ENCODE results near the gene UXS1.

Gene UXS1

GRCh38 chr2:106126295-106126694 is 67.8 kb downstream of the UXS1 start:
- no peaks in the 10 kb centered on the region for H4K20me1 ChIP-seq (ENCODE audit: insufficient read depth, low read length, poor library complexity, severe bottlenecking)
- H2AFZ ChIP-seq (ENCODE audit: low read length): no peak overlapping the region
- H3K4me3 ChIP-seq (ENCODE audit: low read length, poor library complexity, severe bottlenecking): no peak overlapping the region
- TF ChIP-seq EZH2phosphoT487 (IDR thresholded peaks at IDR 0.05; ENCODE audit: borderline replicate concordance): no peak
- TF ChIP-seq CTCF (conservative IDR thresholded peaks at IDR 0.05; ENCODE audit: low read length): no peak
- no peaks in the 10 kb centered on the region for H3K27me3 ChIP-seq (ENCODE audit: insufficient read depth, low read length, poor library complexity, severe bottlenecking)
- no peak overlapping the region for H3K9ac ChIP-seq (ENCODE audit: low read depth, low read length, poor library complexity, severe bottlenecking)
- H3K79me2 ChIP-seq (ENCODE audit: insufficient read depth, low read length): peaks cover 30% of the 10 kb centered on the region
- H3K9me2 ChIP-seq (replicated peaks; ENCODE audit: low read depth, low read length): no peaks in the 10 kb centered on the region
- H3K36me3 ChIP-seq (ENCODE audit: insufficient read depth, low read length): peaks cover 89% of the 10 kb centered on the region; the same call in 1 of the 2 replicates
- H3F3A ChIP-seq (ENCODE audit: low read depth): no peaks in the 10 kb centered on the region
- no peaks in the 10 kb centered on the region for H3K4me1 ChIP-seq (ENCODE audit: insufficient read depth, low read length, poor library complexity, severe bottlenecking)
- no peak overlapping the region for H3K4me2 ChIP-seq (ENCODE audit: low read depth, low read length, poor library complexity, severe bottlenecking)
- no peaks in the 10 kb centered on the region for H3K9me3 ChIP-seq (ENCODE audit: insufficient read depth, low read depth, low read length)

- H3K27me3 ChIP-seq (ENCODE audit: insufficient read depth, low read length, poor library complexity, severe bottlenecking): no peaks in the 10 kb centered on the region
- TF ChIP-seq CTCF (conservative IDR thresholded peaks at IDR 0.05; ENCODE audit: low read length): no peak
- TF ChIP-seq EZH2phosphoT487 (IDR thresholded peaks at IDR 0.05; ENCODE audit: borderline replicate concordance): no peak
- H3K4me3 ChIP-seq (ENCODE audit: low read length, poor library complexity, severe bottlenecking): no peak overlapping the region
- H3K4me2 ChIP-seq (ENCODE audit: low read depth, low read length, poor library complexity, severe bottlenecking): no peak overlapping the region
- H3K79me2 ChIP-seq (ENCODE audit: insufficient read depth, low read length): peaks cover 23% of the 10 kb centered on the region
- H3K36me3 ChIP-seq (ENCODE audit: insufficient read depth, low read length): peaks cover 96% of the 10 kb centered on the region; the same call in 1 of the 2 replicates
- no peaks in the 10 kb centered on the region for H3K4me1 ChIP-seq (ENCODE audit: insufficient read depth, low read length, poor library complexity, severe bottlenecking)
- H3F3A ChIP-seq (ENCODE audit: low read depth): no peaks in the 10 kb centered on the region
- H4K20me1 ChIP-seq (ENCODE audit: insufficient read depth, low read length, poor library complexity, severe bottlenecking): no peaks in the 10 kb centered on the region
- H2AFZ ChIP-seq (ENCODE audit: low read length): no peak overlapping the region
- H3K9ac ChIP-seq (ENCODE audit: low read depth, low read length, poor library complexity, severe bottlenecking): no peak overlapping the region
- H3K9me2 ChIP-seq (replicated peaks; ENCODE audit: low read depth, low read length): no peaks in the 10 kb centered on the region
- H3K9me3 ChIP-seq (ENCODE audit: insufficient read depth, low read depth, low read length): no peaks in the 10 kb centered on the region
These were observed 69.1 kb downstream of the UXS1 start for GRCh38 chr2:106124905-106125549.

- no peaks in the 10 kb centered on the region for H3K9me3 ChIP-seq (ENCODE audit: insufficient read depth, low read depth, low read length)
- TF ChIP-seq EZH2phosphoT487 (IDR thresholded peaks at IDR 0.05; ENCODE audit: borderline replicate concordance) (no peak), CTCF (conservative IDR thresholded peaks at IDR 0.05; ENCODE audit: low read length) (no peak)
- no peaks in the 10 kb centered on the region for H3F3A ChIP-seq (ENCODE audit: low read depth)
- no peaks in the 10 kb centered on the region for H4K20me1 ChIP-seq (ENCODE audit: insufficient read depth, low read length, poor library complexity, severe bottlenecking)
- no peaks in the 10 kb centered on the region for H3K9me2 ChIP-seq (replicated peaks; ENCODE audit: low read depth, low read length)
- peaks cover 18% of the 10 kb centered on the region; the same call in 1 of the 2 replicates for H3K79me2 ChIP-seq (ENCODE audit: insufficient read depth, low read length)
- H2AFZ ChIP-seq (ENCODE audit: low read length): no peak overlapping the region
- no peaks in the 10 kb centered on the region for H3K4me1 ChIP-seq (ENCODE audit: insufficient read depth, low read length, poor library complexity, severe bottlenecking)
- H3K4me2 ChIP-seq (ENCODE audit: low read depth, low read length, poor library complexity, severe bottlenecking): no peak overlapping the region
- H3K9ac ChIP-seq (ENCODE audit: low read depth, low read length, poor library complexity, severe bottlenecking): no peak overlapping the region
- no peak overlapping the region for H3K4me3 ChIP-seq (ENCODE audit: low read length, poor library complexity, severe bottlenecking)
- peaks cover 97% of the 10 kb centered on the region; the same call in 1 of the 2 replicates for H3K36me3 ChIP-seq (ENCODE audit: insufficient read depth, low read length)
- no peaks in the 10 kb centered on the region for H3K27me3 ChIP-seq (ENCODE audit: insufficient read depth, low read length, poor library complexity, severe bottlenecking)
These were observed 69.9 kb downstream of the UXS1 start for GRCh38 chr2:106124106-106124756.

Data from Loucy (cell line).